Right cardiac atrium (tissue), 5 donors: Measurements from ENCODE around the gene CFAP45. TPM values are rescaled to one million over a fixed set of nuclear protein-coding genes. Genes with fewer than 3 reads are reported as not detected.
A peak's percentile ranks its signal among the peaks of the same experiment; 100 is the strongest.

Experiments used
- ATAC-seq, 2 donors: fragments of 200-7000 bp; cut with Tn5 transposase; one replicate each; pipeline versions ENCODE4 v1.8.0 to v1.9.1; 2020; ENCODE audit warnings: moderate library complexity in 2 of 2, mild to moderate bottlenecking in 1 of 2
- DNase-seq, 3 donors: peaks; one replicate each; pipeline ENCODE4 v3.0.0-alpha.2; 2020
- H3K27ac ChIP-seq: one replicate; pipeline ENCODE4 v1.5.1; 2013; ENCODE audit warnings: mild to moderate bottlenecking, low read length, control low read depth, moderate library complexity
- H3K27me3 ChIP-seq: one replicate; pipeline ENCODE4 v1.6.1; 2013; ENCODE audit not compliant: control insufficient read depth, insufficient read depth
- H3K4me1 ChIP-seq: one replicate; pipeline ENCODE4 v1.6.1; 2013; ENCODE audit warnings: low read length; ENCODE audit not compliant: control insufficient read depth, insufficient read depth
- H3K4me3 ChIP-seq: one replicate; pipeline ENCODE4 v1.5.1; 2013; ENCODE audit warnings: low read length, control low read depth
- H3K9me3 ChIP-seq: one replicate; pipeline ENCODE4 v1.6.1; 2013; ENCODE audit warnings: low read length; ENCODE audit not compliant: control insufficient read depth
- WGBS: extraction: QIAGEN DNeasy Blood & Tissue Kit; methylation state at CpG from one replicate; pipeline ENCODE4 v1.1.7; 2013; 5-methylcytosine and 5-hydroxymethylcytosine counted together
- intact Hi-C, 4 donors: fragments of 100-400 bp; cut with DNase I; formaldehyde crosslinking; loops; one replicate each; pipeline versions ENCODE4 v1.11.0 to v1.14.0; 2022 to 2023
- polyA plus RNA-seq: library from polyadenylated mRNA; stranded (reverse); fragments of 200-250 nt; gene quantifications from one replicate; pipeline ENCODE4 v1.2.3, GENCODE V29; 2013
- total RNA-seq, 4 donors: library from RNA; stranded (reverse); fragmentation: NEBNext Ultra II Directional; extraction: Animal tissue kit (Norgen Biotek cat#: 25700); gene quantifications; one replicate each; pipeline ENCODE4 v1.2.1, GENCODE V29; 2021
- donor health status: healthy with polysubstance abuse.
- donor health status: DM: no; HTN: yes; CAD: no.
- donor health status: DM: no; HTN: no; CAD: no.
- donor health status: DM: no; HTN: yes; CAD: no; lungs with severe emphysema.
- donor health status: DM: yes; HTN: yes; CAD: no.

Gene CFAP45
- total and polyA plus RNA-seq, 5 donors = 3.4 to 9.4 (median 4.1) TPM

DNA sequence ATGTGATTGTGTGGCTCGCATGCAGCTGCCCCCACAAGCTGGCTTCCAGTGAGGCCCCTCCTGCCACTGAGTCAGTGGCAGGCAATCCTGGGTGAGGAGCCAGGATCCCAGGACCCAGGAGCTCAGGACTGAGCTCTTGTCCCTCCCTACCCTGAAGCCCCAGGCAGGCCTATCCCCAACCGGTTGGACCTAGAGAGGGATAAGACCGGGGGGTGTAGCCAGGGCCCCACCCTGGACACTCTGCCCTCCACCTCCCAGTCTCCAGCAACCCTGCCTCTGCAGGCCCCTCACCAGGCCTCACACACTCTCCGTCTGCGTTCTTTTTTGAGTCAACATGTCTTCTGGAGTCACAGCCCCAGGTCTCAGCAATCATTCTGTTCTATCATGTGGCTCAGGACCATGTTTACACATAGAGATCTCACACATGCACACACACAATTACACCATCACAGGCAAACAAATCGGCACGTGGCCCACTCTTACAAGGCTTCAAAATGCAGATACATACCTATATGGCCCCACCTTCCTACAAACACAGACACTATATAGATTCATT lies 40.1 kb downstream of the CFAP45 start:
- intact Hi-C loops = loop anchor here in 1 of 4 donors (10.0 kb wide), 1 partner anchor 65 kb away; the partner anchor contains the start of gene TAGLN2
- DNase-seq (no peak), ATAC-seq (no peak)
- Histone ChIP-seq H3K4me3 (no peak overlapping the region), H3K27me3 (no peaks in the 10 kb centered on the region), H3K27ac (peak overlapping the region; percentile 15), H3K9me3 (no peaks in the 10 kb centered on the region), H3K4me1 (no peaks in the 10 kb centered on the region)
- WGBS = 81% methylated on average over 7 of the region's 7 CpGs

DNA sequence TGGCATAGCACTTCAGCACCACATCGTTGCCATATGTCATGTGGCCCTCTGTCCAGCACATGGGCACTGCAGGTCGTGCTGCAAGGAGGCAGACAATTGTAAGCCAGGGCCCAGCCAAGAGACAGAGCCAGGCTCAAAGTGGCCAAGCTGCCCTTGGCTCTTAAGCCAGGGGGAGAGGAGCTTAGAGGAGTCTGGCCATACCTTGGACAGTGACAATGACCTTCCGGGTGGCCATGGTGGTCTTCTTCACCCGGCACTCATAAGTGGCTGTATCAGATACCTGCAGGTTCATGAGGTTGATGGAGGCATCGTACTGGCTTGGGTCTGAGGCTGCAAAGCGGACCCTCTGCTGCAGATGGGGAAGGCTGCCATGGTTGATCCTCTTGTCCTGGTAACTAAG lies 42.1 kb downstream of the CFAP45 start:
- H3K27me3 ChIP-seq = no peaks in the 10 kb centered on the region
- H3K9me3 ChIP-seq = no peaks in the 10 kb centered on the region
- 90% methylated on average over 6 of the region's 6 CpGs for WGBS
- H3K4me3 ChIP-seq = no peak overlapping the region
- intact Hi-C loops = loop anchor here in 1 of 4 donors (10.0 kb wide), 1 partner anchor 67 kb away; the partner anchor contains the start of gene TAGLN2
- no peak for ATAC-seq
- no peak overlapping the region for H3K27ac ChIP-seq
- H3K4me1 ChIP-seq = no peaks in the 10 kb centered on the region
- DNase-seq = no peak

- Histone ChIP-seq H3K4me3 (no peak overlapping the region), H3K9me3 (no peaks in the 10 kb centered on the region), H3K27ac (no peak overlapping the region), H3K27me3 (no peaks in the 10 kb centered on the region), H3K4me1 (no peaks in the 10 kb centered on the region)
- DNase-seq = no peak
- 98% methylated on average over 1 of the region's 1 CpG for WGBS
- no peak for ATAC-seq
- intact Hi-C loops = loop anchor here in 1 of 4 donors (10.0 kb wide), 1 partner anchor 68 kb away; the partner anchor contains the start of gene TAGLN2
Observed at GRCh38 chr1:159856576-159856975, 43.4 kb downstream of the CFAP45 start.

GRCh38 chr1:159855709-159856108 lies 44.3 kb downstream of the CFAP45 start:
- intact Hi-C loops = loop anchor here in 1 of 4 donors (10.0 kb wide), 1 partner anchor 69 kb away; the partner anchor contains the start of gene TAGLN2
- Histone ChIP-seq H3K4me1 (no peaks in the 10 kb centered on the region), H3K27ac (no peak overlapping the region), H3K9me3 (no peaks in the 10 kb centered on the region), H3K27me3 (no peaks in the 10 kb centered on the region), H3K4me3 (no peak overlapping the region)
- 88% methylated on average over 34 of the region's 34 CpGs for WGBS
- no peak for ATAC-seq
- DNase-seq = peak in 2 of 3 donors; percentile 61 to 64

- Histone ChIP-seq H3K9me3 (no peaks in the 10 kb centered on the region), H3K4me1 (no peaks in the 10 kb centered on the region), H3K4me3 (peak overlapping the region; percentile 76), H3K27me3 (no peaks in the 10 kb centered on the region), H3K27ac (peak overlapping the region; percentile 95)
- ATAC-seq (peak; percentile 97 to 98), DNase-seq (peak; percentile 92 to 97 (median 96))
- intact Hi-C loops = loop anchor here in 1 of 4 donors (10.0 kb wide), 1 partner anchor 70 kb away; the partner anchor contains the start of gene TAGLN2
- WGBS = under 1% methylated on average over 59 of the region's 59 CpGs
Observed at GRCh38 chr1:159854693-159855192, 45.2 kb downstream of the CFAP45 start.

DNA sequence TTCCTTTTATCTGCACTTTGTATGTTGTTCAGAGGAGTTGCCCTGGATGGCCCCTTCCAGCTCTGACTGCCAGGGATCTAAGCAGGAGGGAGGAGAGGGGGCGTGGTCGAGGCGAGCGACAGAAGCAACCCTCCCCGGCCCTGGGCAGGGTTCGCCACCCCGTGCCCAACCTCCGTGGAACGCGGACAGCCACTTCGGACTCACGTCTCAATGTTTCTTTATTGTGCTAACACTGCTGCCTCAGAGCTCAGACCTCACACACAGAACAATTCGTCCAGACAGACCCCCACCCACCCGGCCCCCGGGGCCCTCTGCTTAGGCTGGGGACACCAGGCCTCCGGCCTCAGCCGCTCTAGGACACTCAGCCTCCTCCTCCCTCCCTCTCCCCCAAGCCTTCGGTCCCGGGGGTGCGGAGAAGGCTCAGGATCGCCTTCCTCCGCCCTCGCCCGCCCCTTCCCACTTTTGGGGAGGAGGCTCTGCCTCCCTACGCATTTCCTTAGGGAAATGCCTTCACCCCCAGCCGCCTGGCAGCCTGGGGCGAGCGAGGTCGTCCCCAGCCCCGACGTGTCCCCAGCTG lies 45.8 kb downstream of the CFAP45 start:
- intact Hi-C loops = loop anchor here in 1 of 4 donors (10.0 kb wide), 1 partner anchor 71 kb away; the partner anchor contains the start of gene TAGLN2
- H3K9me3 ChIP-seq = no peaks in the 10 kb centered on the region
- no peaks in the 10 kb centered on the region for H3K27me3 ChIP-seq
- peak; percentile 87 to 95 (median 92) for DNase-seq
- WGBS = under 1% methylated on average over 31 of the region's 31 CpGs
- H3K4me1 ChIP-seq = no peaks in the 10 kb centered on the region
- H3K4me3 ChIP-seq = peak overlapping the region; percentile 76
- peak overlapping the region; percentile 95 for H3K27ac ChIP-seq
- ATAC-seq = peak; percentile 90 to 92

DNA sequence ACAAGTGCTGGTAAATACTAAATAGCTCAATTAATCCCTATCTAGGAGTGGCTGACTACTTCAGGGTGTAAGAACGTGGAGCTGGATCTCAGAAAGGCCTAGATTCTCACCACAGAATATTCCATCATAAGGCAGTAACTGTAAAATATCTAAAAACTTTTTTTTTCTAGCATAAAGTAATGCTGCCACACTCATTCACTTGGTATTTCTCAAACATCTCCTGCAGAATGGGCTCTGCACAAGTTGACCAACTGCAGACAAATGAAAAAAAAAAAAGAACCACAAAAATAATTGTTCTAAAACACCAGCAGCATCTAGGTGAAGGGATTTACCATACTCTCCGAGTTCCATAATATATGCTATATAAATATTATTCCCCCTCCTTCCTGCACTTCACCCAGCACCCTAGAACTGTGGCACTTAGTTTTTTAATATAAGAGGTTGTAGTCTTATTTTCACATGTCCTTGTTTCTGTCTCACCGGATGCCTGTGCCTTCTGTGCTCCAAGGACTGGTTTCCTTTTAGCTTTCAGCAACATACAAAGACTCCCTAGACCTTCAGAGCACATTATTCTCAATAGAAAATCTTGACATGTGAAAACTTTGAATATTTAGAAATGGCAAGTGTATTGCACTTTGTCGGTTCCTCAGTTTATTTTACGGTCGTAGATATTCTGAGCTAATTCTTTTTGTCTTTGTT lies 46.4 kb downstream of the CFAP45 start:
- DNase-seq (no peak), ATAC-seq (no peak)
- 18% methylated on average over 6 of the region's 6 CpGs for WGBS
- Histone ChIP-seq H3K4me1 (no peaks in the 10 kb centered on the region), H3K4me3 (peak overlapping the region; percentile 76), H3K27ac (peak overlapping the region; percentile 95), H3K9me3 (no peaks in the 10 kb centered on the region), H3K27me3 (no peaks in the 10 kb centered on the region)
- intact Hi-C loops = loop anchor here in 1 of 4 donors (10.0 kb wide), 1 partner anchor 71 kb away; the partner anchor contains the start of gene TAGLN2

- Histone ChIP-seq H3K9me3 (no peaks in the 10 kb centered on the region), H3K4me1 (no peaks in the 10 kb centered on the region), H3K27me3 (no peaks in the 10 kb centered on the region), H3K27ac (no peak overlapping the region), H3K4me3 (no peak overlapping the region)
- intact Hi-C loops = loop anchor here in 1 of 4 donors (10.0 kb wide), 1 partner anchor 73 kb away; the partner anchor contains the start of gene TAGLN2
- 53% methylated on average over 1 of the region's 1 CpG for WGBS
- ATAC-seq (no peak), DNase-seq (no peak)
Observed at GRCh38 chr1:159851407-159851806, 48.6 kb downstream of the CFAP45 start.

GRCh38 chr1:159849626-159850366 lies 50.2 kb downstream of the CFAP45 start:
- ATAC-seq (no peak), DNase-seq (no peak)
- Histone ChIP-seq H3K4me3 (no peak overlapping the region), H3K27ac (no peak overlapping the region), H3K4me1 (no peaks in the 10 kb centered on the region), H3K9me3 (no peaks in the 10 kb centered on the region), H3K27me3 (no peaks in the 10 kb centered on the region)
- WGBS = 66% methylated on average over 2 of the region's 2 CpGs
- intact Hi-C loops = loop anchor here in 1 of 4 donors (10.0 kb wide), 1 partner anchor 75 kb away; the partner anchor contains the start of gene TAGLN2

DNA sequence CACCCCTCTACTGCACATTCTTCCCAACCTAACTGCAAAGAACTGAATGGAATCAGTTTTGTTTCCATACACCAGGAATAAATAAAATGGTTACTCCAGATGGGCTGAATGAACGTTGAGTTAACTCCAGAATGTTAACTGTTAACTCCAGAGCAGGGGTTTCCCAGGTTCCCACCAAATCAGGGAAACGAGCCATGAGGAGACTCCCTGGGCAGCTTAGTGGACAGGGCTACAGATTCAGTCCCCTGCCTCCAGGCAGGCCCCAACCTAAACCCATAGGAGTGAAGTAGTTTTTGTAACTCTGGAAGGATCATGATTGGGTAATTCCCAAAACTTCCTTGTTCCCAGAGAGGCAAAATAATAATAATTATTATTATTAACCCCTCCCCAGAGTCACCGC lies 51.6 kb downstream of the CFAP45 start:
- no peaks in the 10 kb centered on the region for H3K9me3 ChIP-seq
- H3K4me1 ChIP-seq = no peaks in the 10 kb centered on the region
- H3K27ac ChIP-seq = no peak overlapping the region

More for the DNA sequence above, 51.6 kb downstream of the CFAP45 start:
- H3K4me3 ChIP-seq = no peak overlapping the region
- ATAC-seq (no peak), DNase-seq (no peak)
- intact Hi-C loops = no loop called here
- 43% methylated on average over 3 of the region's 3 CpGs for WGBS
- no peaks in the 10 kb centered on the region for H3K27me3 ChIP-seq
